Measurements from ENCODE around the gene FA2H.

The FA2H gene

GRCh38 chr16:74743045-74743667 is 31.5 kb downstream of the FA2H start:
- no peak for DNase-seq (ENCODE audit: low spot score)

- no peak for DNase-seq (ENCODE audit: low spot score)
Observed at GRCh38 chr16:74742051-74742481, 32.6 kb downstream of the FA2H start.

GRCh38 chr16:74740795-74741304 is 33.8 kb downstream of the FA2H start:
- DNase-seq (ENCODE audit: low spot score), result peak; percentile 31

GRCh38 chr16:74739275-74739674 is 35.3 kb downstream of the FA2H start:
- DNase-seq (ENCODE audit: low spot score), result no peak

- DNase-seq (ENCODE audit: low spot score), result no peak
Observed at GRCh38 chr16:74738816-74739215, 35.8 kb downstream of the FA2H start.

- no peak for DNase-seq (ENCODE audit: low spot score)
Observed at GRCh38 chr16:74738113-74738541, 36.5 kb downstream of the FA2H start.

- DNase-seq (ENCODE audit: low spot score), result no peak
Observed at GRCh38 chr16:74737521-74737920, 37.1 kb downstream of the FA2H start.

- no peak for DNase-seq (ENCODE audit: low spot score)
Observed at GRCh38 chr16:74736531-74737157, 38.0 kb downstream of the FA2H start.

- no peak for DNase-seq (ENCODE audit: low spot score)
Observed at GRCh38 chr16:74735554-74735953, 39.1 kb downstream of the FA2H start.

- no peak for DNase-seq (ENCODE audit: low spot score)
Observed at GRCh38 chr16:74735162-74735452, 39.5 kb downstream of the FA2H start.

GRCh38 chr16:74734361-74735161 is 40.1 kb downstream of the FA2H start:
- no peak for DNase-seq (ENCODE audit: low spot score)

- DNase-seq (ENCODE audit: low spot score), result no peak
Observed at GRCh38 chr16:74732707-74733350, 41.8 kb downstream of the FA2H start.

- DNase-seq (ENCODE audit: low spot score), result no peak
Observed at GRCh38 chr16:74731853-74732477, 42.7 kb downstream of the FA2H start.

- no peak for DNase-seq (ENCODE audit: low spot score)
Observed at GRCh38 chr16:74729783-74730683, 44.6 kb downstream of the FA2H start.

- DNase-seq (ENCODE audit: low spot score), result no peak
Observed at GRCh38 chr16:74727903-74728302, 46.7 kb downstream of the FA2H start.

- no peak for DNase-seq (ENCODE audit: low spot score)
Observed at GRCh38 chr16:74726716-74727115, 47.9 kb downstream of the FA2H start.

GRCh38 chr16:74725651-74726455 is 48.8 kb downstream of the FA2H start:
- no peak for DNase-seq (ENCODE audit: low spot score)

GRCh38 chr16:74724820-74725549 is 49.6 kb downstream of the FA2H start:
- DNase-seq (ENCODE audit: low spot score), result peak; percentile 56

GRCh38 chr16:74723256-74723655 is 51.4 kb downstream of the FA2H start:
- DNase-seq (ENCODE audit: low spot score), result no peak
